ENCODE data around the gene ST3GAL5. TPM values are rescaled to one million over a fixed set of nuclear protein-coding genes. Genes with fewer than 3 reads are reported as not detected.

The ST3GAL5 gene
- total RNA-seq, 4 donors from 2014 or later, result 38.6 to 56.4 (median 47.8) TPM

DNA sequence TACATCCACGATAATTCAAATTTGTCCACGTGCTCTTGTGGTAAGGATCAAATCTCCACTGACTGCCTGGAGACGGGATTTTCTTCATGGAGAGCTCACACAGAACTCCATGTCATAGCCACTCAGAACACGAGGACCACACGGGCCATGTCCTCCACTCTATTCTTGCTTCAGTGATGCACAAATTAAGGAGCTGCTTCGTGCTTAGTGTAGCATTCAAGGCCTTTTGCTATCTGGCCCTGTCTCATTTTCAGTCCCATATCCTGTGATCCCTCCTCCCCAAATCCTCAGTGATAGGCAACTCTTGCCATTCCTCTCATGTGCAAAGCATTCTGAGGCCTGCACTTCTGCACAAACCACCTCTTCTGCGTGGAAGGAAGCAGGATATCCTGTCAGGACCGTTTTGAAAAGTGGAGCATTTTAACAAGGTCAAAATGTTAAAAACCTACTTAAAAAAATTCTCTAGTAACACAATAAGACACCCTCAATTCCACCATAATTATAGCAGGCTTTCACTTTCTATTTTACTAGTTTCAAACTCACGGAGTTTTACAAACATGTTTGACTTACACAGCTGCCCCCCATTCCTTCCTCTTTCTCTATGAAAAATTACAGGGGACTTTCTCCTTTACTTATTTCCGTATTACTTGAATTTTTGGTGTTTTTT is 35.2 kb downstream of the ST3GAL5 start:
- no peak for TF ChIP-seq CTCF (IDR thresholded peaks at IDR 0.05; ENCODE audit: low read depth)

DNA sequence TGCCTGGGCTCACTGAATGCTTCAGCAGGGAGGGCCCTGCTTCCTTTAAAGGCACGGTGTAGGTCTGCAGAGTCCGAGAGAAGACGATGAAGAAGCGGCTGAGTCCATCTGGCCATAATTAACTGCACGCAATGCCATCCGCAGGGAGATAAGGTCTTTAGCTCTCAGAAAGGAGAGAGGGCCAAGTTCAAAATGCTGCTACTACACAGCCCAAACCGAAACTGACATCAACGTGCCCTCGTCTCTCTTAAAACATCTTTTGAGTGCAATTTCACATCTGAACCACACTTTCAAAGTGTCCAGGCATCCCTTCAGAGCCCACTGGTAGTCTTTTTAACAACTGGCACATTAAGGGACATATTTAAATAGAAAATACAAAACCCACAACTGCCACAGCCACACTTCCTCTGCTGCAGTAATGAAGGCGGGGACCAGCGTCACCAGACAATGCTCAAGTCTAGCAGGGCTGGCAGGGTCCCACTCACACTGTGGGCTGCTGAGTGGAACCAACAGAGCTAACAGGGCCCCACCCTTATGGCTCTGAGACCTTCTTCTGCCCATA is 35.8 kb downstream of the ST3GAL5 start:
- TF ChIP-seq CTCF (IDR thresholded peaks at IDR 0.05; ENCODE audit: low read depth), result no peak

DNA sequence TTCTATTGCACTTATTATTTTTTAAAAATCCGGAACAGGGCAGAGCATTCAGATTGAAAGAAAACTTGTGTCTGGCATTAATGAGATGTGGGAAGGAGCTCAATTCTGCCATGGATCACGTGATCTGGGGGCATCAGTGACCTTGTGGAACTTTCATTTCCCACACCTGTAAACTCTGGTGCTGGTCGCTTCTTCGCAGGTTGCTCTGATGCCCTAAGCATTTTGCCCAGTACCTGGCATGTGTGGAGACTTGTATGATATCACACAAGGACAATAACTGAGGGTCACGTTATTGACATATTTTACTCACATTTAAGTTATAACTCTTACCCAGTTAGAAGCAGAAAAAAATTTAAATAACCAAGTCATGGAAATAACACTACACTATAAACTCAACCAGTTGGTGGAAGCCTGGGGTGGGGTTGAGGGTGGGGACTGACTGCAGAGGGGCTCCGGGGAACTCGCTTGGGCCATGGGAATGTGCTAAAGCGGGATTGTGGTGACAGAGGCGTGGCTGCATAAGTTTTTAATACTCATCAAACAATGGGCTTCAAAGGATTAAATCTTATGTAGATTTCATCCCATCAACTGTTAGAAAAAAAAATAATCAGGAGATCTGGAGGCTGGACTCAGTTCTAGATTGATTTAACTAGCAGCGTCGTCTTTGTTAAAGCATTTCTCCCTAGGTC is 36.5 kb downstream of the ST3GAL5 start:
- TF ChIP-seq CTCF (IDR thresholded peaks at IDR 0.05; ENCODE audit: low read depth), result no peak

DNA sequence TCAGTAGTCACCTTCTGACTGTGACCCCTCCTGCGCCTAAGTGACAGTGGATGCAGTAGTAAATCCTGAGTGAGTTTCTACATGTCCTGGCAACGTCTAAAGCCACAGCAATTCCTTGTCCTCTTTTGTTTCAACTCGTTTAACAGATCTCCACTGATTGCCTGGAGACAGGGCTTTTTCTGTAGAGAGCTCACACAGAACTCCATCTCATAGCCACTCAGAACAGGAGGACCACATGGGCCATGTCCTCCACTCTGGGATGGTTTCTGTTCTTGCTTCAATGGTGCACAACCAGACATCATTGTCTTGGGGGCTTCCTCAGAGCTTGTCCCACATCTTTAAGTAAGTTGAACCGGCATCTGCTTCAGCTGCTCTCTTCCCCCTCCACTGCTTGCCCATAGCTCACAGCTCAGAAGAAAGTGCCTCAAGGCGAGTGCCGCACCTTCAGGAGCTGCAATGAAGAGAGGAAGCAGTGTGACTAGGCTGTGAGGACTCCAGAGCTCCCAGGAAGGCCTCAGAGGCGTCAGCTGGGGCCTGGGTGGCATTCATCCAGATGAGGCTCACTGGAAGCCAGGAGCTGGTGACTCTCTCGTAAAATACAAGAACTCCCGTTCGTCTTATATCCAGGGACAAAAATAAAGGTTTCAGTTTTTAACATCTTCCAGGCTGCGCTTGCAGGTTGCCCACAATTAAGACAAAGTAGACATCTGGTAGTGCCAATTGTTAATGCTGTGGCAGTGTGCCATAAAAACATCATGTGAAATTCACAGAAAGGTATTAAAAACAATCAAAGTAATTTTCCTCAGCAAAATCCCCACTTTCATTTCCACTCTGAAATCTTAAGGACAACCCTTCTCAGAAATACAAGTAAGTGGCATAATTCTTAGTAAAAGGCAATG is 37.3 kb downstream of the ST3GAL5 start:
- TF ChIP-seq CTCF (IDR thresholded peaks at IDR 0.05; ENCODE audit: low read depth), result no peak

DNA sequence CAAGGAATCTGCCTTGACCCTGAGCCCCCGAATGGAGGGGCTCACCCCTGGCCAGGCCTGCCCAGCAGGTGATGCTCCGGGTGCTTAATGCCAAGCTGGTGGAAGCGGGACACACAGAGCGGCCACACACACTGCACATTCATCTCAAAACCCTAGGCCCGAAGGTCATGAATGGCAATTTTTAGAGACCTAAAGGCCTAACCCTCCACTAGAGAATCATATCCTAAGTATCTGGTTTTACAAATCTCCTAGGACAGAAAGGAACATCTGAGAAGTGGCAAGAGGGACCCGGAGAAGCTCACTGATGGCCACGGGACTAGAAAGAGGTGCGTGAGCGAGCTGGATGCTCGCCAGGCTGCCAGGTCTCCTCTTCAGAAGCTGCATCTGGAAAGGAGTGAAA is 38.3 kb downstream of the ST3GAL5 start:
- no peak for TF ChIP-seq CTCF (IDR thresholded peaks at IDR 0.05; ENCODE audit: low read depth)

GRCh38 chr2:85847051-85847588 is 41.7 kb downstream of the ST3GAL5 start:
- TF ChIP-seq CTCF (IDR thresholded peaks at IDR 0.05; ENCODE audit: low read depth), result no peak
